Sigmoid colon (tissue), 7 donors: ENCODE results near the gene ARHGEF10L. TPM values are rescaled to one million over a fixed set of nuclear protein-coding genes. Genes with fewer than 3 reads are reported as not detected.
A peak's percentile ranks its signal among the peaks of the same experiment; 100 is the strongest.

ENCODE experiments used
- DNase-seq: peaks from one replicate; pipeline ENCODE4 v3.0.0-alpha.2; 2019
- H3K27ac ChIP-seq, 4 donors: fragments of 200-600 bp; sonication (generic); one replicate each; pipeline ENCODE4 v1.5.1; 2016 to 2019; ENCODE audit warnings: mild to moderate bottlenecking in 1 of 4
- H3K27me3 ChIP-seq, 3 donors: fragments of 200-600 bp; sonication (generic); one replicate each; pipeline ENCODE4 v1.5.1; 2019; ENCODE audit warnings: mild to moderate bottlenecking in 1 of 3
- H3K36me3 ChIP-seq, 4 donors: fragments of 200-600 bp; sonication (generic); one replicate each; pipeline ENCODE4 v1.5.1; 2016 to 2019
- H3K4me1 ChIP-seq, 4 donors: fragments of 200-600 bp; sonication (generic); one replicate each; pipeline ENCODE4 v1.5.1; 2017 to 2019
- H3K4me3 ChIP-seq, 4 donors: fragments of 200-600 bp; sonication (generic); one replicate each; pipeline ENCODE4 v1.5.1; 2017 to 2019; ENCODE audit warnings: mild to moderate bottlenecking in 2 of 4, moderate library complexity in 1 of 4
- H3K9me3 ChIP-seq, 4 donors: fragments of 200-600 bp in 3 of 4; sonication (generic) in 3 of 4; one replicate each; pipeline versions ENCODE4 v1.5.1 to v1.6.1; 2013 to 2019
- EP300 ChIP-seq, 4 donors: sonication (generic); formaldehyde crosslinking; IDR thresholded peaks; one replicate each; pipeline ENCODE4 v1.6.1; 2017; ENCODE audit warnings: antibody characterized with exemption in 4 of 4
- POLR2A ChIP-seq, 2 donors: fragments of 450-650 bp; IDR thresholded peaks; one replicate each; pipeline ENCODE4 v1.6.1; 2016; ENCODE audit warnings: antibody characterized with exemption in 2 of 2, mild to moderate bottlenecking in 2 of 2, moderate library complexity in 2 of 2
- POLR2AphosphoS5 ChIP-seq, 4 donors: sonication (generic); formaldehyde crosslinking; IDR thresholded peaks; one replicate each; pipeline ENCODE4 v1.6.1; 2017; ENCODE audit warnings: antibody characterized with exemption in 4 of 4
- WGBS, 2 donors: extraction: QIAGEN DNeasy Blood & Tissue Kit; methylation state at CpG; one replicate each; pipeline ENCODE4 v1.1.7; 2013; 5-methylcytosine and 5-hydroxymethylcytosine counted together
- intact Hi-C: fragments of 100-400 bp; cut with DNase I; formaldehyde crosslinking; loops from one replicate; pipeline ENCODE4 v1.15.1; 2023
- polyA plus RNA-seq, 3 donors: library from polyadenylated mRNA; stranded (reverse); fragments of 200-250 nt; gene quantifications; one replicate each; pipeline ENCODE4 v1.2.3, GENCODE V29; 2013
- total RNA-seq, 4 donors: library from RNA; depleted of rRNA; stranded (reverse); fragments of >200 nt; gene quantifications; one replicate each; pipeline ENCODE4 v1.1.0, GENCODE V29; 2016
- TF ChIP-seq, protein P1 (sequence below), 4 experiments: fragments of 450-650 bp in 3 of 4; fragments of 200-600 bp in 1 of 4; IDR thresholded peaks; one replicate each; pipeline ENCODE4 v1.5.1; 2016 to 2019; ENCODE audit warnings: antibody characterized with exemption in 4 of 4, mild to moderate bottlenecking in 3 of 4, moderate library complexity in 2 of 4
- donor health status: healthy with polysubstance abuse.
- donor health status: Bipolar disorder and iron deficiency.
- donor health status: healthy.

The ARHGEF10L gene
- total and polyA plus RNA-seq, 7 donors: 25.0 to 76.2 (median 33.0) TPM

GRCh38 chr1:17566417-17566816, 26.9 kb downstream of the ARHGEF10L start:
- Histone ChIP-seq H3K27ac (peak overlapping the region; percentile 75 to 97 (median 92)), H3K9me3 (no peaks in the 10 kb centered on the region), H3K36me3 (no peaks in the 10 kb centered on the region), H3K4me3 (no peak overlapping the region), H3K27me3 (no peaks in the 10 kb centered on the region), H3K4me1 (peaks cover 0 to 100% (median 99%) of the 10 kb centered on the region in 4 donors)
- 84 to 91% methylated on average over 3 of the region's 3 CpGs for WGBS, 2 donors
- DNase-seq: no peak
- TF ChIP-seq POLR2A (IDR thresholded peaks at IDR 0.05) (no peak), EP300 (IDR thresholded peaks at IDR 0.05) (no peak), POLR2AphosphoS5 (IDR thresholded peaks at IDR 0.05) (no peak)
- TF ChIP-seq, protein P1, sequence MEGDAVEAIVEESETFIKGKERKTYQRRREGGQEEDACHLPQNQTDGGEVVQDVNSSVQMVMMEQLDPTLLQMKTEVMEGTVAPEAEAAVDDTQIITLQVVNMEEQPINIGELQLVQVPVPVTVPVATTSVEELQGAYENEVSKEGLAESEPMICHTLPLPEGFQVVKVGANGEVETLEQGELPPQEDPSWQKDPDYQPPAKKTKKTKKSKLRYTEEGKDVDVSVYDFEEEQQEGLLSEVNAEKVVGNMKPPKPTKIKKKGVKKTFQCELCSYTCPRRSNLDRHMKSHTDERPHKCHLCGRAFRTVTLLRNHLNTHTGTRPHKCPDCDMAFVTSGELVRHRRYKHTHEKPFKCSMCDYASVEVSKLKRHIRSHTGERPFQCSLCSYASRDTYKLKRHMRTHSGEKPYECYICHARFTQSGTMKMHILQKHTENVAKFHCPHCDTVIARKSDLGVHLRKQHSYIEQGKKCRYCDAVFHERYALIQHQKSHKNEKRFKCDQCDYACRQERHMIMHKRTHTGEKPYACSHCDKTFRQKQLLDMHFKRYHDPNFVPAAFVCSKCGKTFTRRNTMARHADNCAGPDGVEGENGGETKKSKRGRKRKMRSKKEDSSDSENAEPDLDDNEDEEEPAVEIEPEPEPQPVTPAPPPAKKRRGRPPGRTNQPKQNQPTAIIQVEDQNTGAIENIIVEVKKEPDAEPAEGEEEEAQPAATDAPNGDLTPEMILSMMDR (IDR thresholded peaks at IDR 0.05): no peak
- intact Hi-C loops: loop anchor here (5.0 kb wide), 1 partner anchor 34 kb away; no protein-coding TSS in a partner anchor

DNA sequence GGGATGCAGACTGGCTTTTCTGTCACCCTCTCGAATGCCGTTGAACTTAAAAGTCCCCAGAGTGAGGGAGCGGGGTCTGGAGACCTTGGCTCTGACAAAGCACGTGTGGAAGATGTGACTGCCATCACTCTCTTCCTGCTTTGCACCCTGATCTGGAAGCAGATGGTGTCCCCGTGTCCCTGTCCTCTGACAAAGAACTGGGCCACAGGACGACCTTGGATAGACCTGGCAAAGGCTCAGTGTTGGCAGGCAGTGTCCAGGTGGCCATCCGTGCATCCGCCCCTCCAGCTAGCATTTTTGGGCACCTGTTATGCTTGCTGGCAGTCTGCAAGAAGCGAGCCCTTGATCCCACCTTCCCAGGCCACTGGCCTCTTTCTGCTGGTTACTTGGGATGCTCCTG, 27.4 kb downstream of the ARHGEF10L start:
- no peaks in the 10 kb centered on the region for H3K36me3 ChIP-seq
- no peak overlapping the region for H3K4me3 ChIP-seq
- peak overlapping the region; percentile 75 to 97 (median 92) for H3K27ac ChIP-seq
- intact Hi-C loops: loop anchor here (5.0 kb wide), 1 partner anchor 35 kb away; no protein-coding TSS in a partner anchor
- no peaks in the 10 kb centered on the region for H3K27me3 ChIP-seq
- 84 to 88% methylated on average over 9 of the region's 9 CpGs for WGBS, 2 donors
- no peaks in the 10 kb centered on the region for H3K9me3 ChIP-seq
- peaks cover 0 to 100% (median 99%) of the 10 kb centered on the region in 4 donors for H3K4me1 ChIP-seq
- no peak for DNase-seq
- TF ChIP-seq EP300 (IDR thresholded peaks at IDR 0.05): no peak
- TF ChIP-seq, protein P1 (IDR thresholded peaks at IDR 0.05): no peak
- no peak for TF ChIP-seq POLR2AphosphoS5 (IDR thresholded peaks at IDR 0.05)
- TF ChIP-seq POLR2A (IDR thresholded peaks at IDR 0.05): no peak

DNA sequence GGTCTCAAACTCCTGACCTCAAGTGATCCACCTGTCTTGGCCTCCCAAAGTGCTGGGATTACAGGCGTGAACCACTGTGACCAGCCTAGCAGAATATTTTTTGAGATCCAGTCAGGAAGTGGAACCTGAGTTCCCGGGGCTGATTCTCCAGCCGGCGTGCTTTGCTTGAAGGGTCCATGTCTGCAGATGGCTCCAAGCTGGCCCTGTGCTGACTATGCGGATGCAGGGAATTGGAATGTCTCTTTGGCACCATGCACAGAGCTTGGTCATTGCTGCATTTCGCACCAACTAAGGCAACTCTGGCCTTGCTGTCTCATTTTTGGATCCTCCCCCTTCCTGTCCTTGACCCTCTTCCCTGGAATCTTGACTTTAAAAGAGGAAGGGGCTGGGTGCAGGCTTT, 28.1 kb downstream of the ARHGEF10L start:
- intact Hi-C loops: loop anchor here (5.0 kb wide), 1 partner anchor 35 kb away; no protein-coding TSS in a partner anchor
- peaks cover 0 to 100% (median 98%) of the 10 kb centered on the region in 4 donors for H3K4me1 ChIP-seq
- peak; percentile 80 for DNase-seq

GRCh38 chr1:17568014-17568900, 28.8 kb downstream of the ARHGEF10L start:
- Histone ChIP-seq H3K4me3 (no peak overlapping the region), H3K36me3 (no peaks in the 10 kb centered on the region), H3K27me3 (no peaks in the 10 kb centered on the region), H3K4me1 (peaks cover 0 to 100% (median 98%) of the 10 kb centered on the region in 4 donors), H3K9me3 (no peaks in the 10 kb centered on the region), H3K27ac (peak overlapping the region; percentile 75 to 97 (median 92))
- no peak for DNase-seq
- TF ChIP-seq, protein P1 (IDR thresholded peaks at IDR 0.05): no peak
- TF ChIP-seq POLR2A (IDR thresholded peaks at IDR 0.05) (no peak), POLR2AphosphoS5 (IDR thresholded peaks at IDR 0.05) (no peak), EP300 (IDR thresholded peaks at IDR 0.05) (no peak)
- intact Hi-C loops: loop anchor here (5.0 kb wide), 1 partner anchor 36 kb away; no protein-coding TSS in a partner anchor
- WGBS, 2 donors: 80 to 89% methylated on average over 11 of the region's 11 CpGs

More for the DNA sequence above, 28.1 kb downstream of the ARHGEF10L start:
- no peaks in the 10 kb centered on the region for H3K36me3 ChIP-seq
- H3K27me3 ChIP-seq: no peaks in the 10 kb centered on the region
- TF ChIP-seq POLR2A (IDR thresholded peaks at IDR 0.05) (no peak), POLR2AphosphoS5 (IDR thresholded peaks at IDR 0.05) (peak in 1 of 4 donors; percentile 38), EP300 (IDR thresholded peaks at IDR 0.05) (no peak)
- TF ChIP-seq, protein P1 (IDR thresholded peaks at IDR 0.05): no peak
- H3K4me3 ChIP-seq: no peak overlapping the region
- H3K9me3 ChIP-seq: no peaks in the 10 kb centered on the region
- H3K27ac ChIP-seq: peak overlapping the region; percentile 75 to 97 (median 92)
- 73 to 85% methylated on average over 6 of the region's 6 CpGs for WGBS, 2 donors
